Measurements from ENCODE around the gene SNAPC4.

GRCh38 chr9:136424750-136425362 lies 24.9 kb upstream of the SNAPC4 start:
- TF ChIP-seq POLR2A (IDR thresholded peaks at IDR 0.05; ENCODE audit: low read length) (no peak), GATA1 (IDR thresholded peaks at IDR 0.05; ENCODE audit: low read depth, low read length) (no peak)

Data from erythroblast (primary cell).